Measurements from ENCODE around the gene CEP350.

CEP350 gene

GRCh38 chr1:179984942-179985341 lies 30.3 kb downstream of the CEP350 start:
- Mint-ChIP-seq H3K27ac (no peak overlapping the region), H3K36me3 (ENCODE audit: low read depth) (peaks cover 14% of the 10 kb centered on the region), H3K4me1 (no peaks in the 10 kb centered on the region), H3K27me3 (ENCODE audit: low read depth) (no peaks in the 10 kb centered on the region), H3K4me3 (no peak overlapping the region), H3K9me3 (peaks cover 1% of the 10 kb centered on the region)
- TF ChIP-seq CTCF (IDR thresholded peaks at IDR 0.05; ENCODE audit: unreplicated experiment in 3 of 3) = no peak

GRCh38 chr1:179990847-179991246 lies 36.2 kb downstream of the CEP350 start:
- no peak overlapping the region for H3K4me3 Mint-ChIP-seq
- H3K27me3 Mint-ChIP-seq (ENCODE audit: low read depth) = no peaks in the 10 kb centered on the region
- peaks cover 36% of the 10 kb centered on the region for H3K36me3 Mint-ChIP-seq (ENCODE audit: low read depth)
- no peaks in the 10 kb centered on the region for H3K9me3 Mint-ChIP-seq
- no peaks in the 10 kb centered on the region for H3K4me1 Mint-ChIP-seq
- H3K27ac Mint-ChIP-seq = no peak overlapping the region
- TF ChIP-seq CTCF (IDR thresholded peaks at IDR 0.05; ENCODE audit: unreplicated experiment in 3 of 3) = no peak

- peaks cover 49% of the 10 kb centered on the region for H3K36me3 Mint-ChIP-seq (ENCODE audit: low read depth)
- H3K27me3 Mint-ChIP-seq (ENCODE audit: low read depth) = no peaks in the 10 kb centered on the region
- no peak for TF ChIP-seq CTCF (IDR thresholded peaks at IDR 0.05; ENCODE audit: unreplicated experiment in 3 of 3)
- H3K9me3 Mint-ChIP-seq = no peaks in the 10 kb centered on the region
- H3K27ac Mint-ChIP-seq = no peak overlapping the region
- H3K4me1 Mint-ChIP-seq = no peaks in the 10 kb centered on the region
- no peak overlapping the region for H3K4me3 Mint-ChIP-seq
Observed at GRCh38 chr1:179995576-179995975, 41.0 kb downstream of the CEP350 start.

- H3K9me3 Mint-ChIP-seq = no peaks in the 10 kb centered on the region
- H3K27me3 Mint-ChIP-seq (ENCODE audit: low read depth) = no peaks in the 10 kb centered on the region
- H3K36me3 Mint-ChIP-seq (ENCODE audit: low read depth) = peaks cover 46% of the 10 kb centered on the region
- no peaks in the 10 kb centered on the region for H3K4me1 Mint-ChIP-seq
- H3K4me3 Mint-ChIP-seq = no peak overlapping the region
- TF ChIP-seq CTCF (IDR thresholded peaks at IDR 0.05; ENCODE audit: unreplicated experiment in 3 of 3) = no peak
- no peak overlapping the region for H3K27ac Mint-ChIP-seq
Observed at GRCh38 chr1:179996099-179996498, 41.5 kb downstream of the CEP350 start.

GRCh38 chr1:180000575-180000974 lies 46.0 kb downstream of the CEP350 start:
- TF ChIP-seq CTCF (IDR thresholded peaks at IDR 0.05; ENCODE audit: unreplicated experiment in 3 of 3) = no peak
- H3K4me3 Mint-ChIP-seq = no peak overlapping the region
- no peaks in the 10 kb centered on the region for H3K27me3 Mint-ChIP-seq (ENCODE audit: low read depth)

GRCh38 chr1:180002437-180002836 lies 47.8 kb downstream of the CEP350 start:
- Mint-ChIP-seq H3K4me1 (peaks cover 6% of the 10 kb centered on the region), H3K27me3 (ENCODE audit: low read depth) (no peaks in the 10 kb centered on the region), H3K4me3 (no peak overlapping the region), H3K27ac (no peak overlapping the region), H3K36me3 (ENCODE audit: low read depth) (peaks cover 28% of the 10 kb centered on the region), H3K9me3 (peaks cover 2% of the 10 kb centered on the region)
- no peak for TF ChIP-seq CTCF (IDR thresholded peaks at IDR 0.05; ENCODE audit: unreplicated experiment in 3 of 3)

More at GRCh38 chr1:180000575-180000974, 46.0 kb downstream of the CEP350 start:
- Mint-ChIP-seq H3K27ac (no peak overlapping the region), H3K4me1 (peaks cover 6% of the 10 kb centered on the region), H3K9me3 (no peaks in the 10 kb centered on the region), H3K36me3 (ENCODE audit: low read depth) (peaks cover 28% of the 10 kb centered on the region)
